ENCODE measurements around the gene USP40.

The USP40 gene

DNA sequence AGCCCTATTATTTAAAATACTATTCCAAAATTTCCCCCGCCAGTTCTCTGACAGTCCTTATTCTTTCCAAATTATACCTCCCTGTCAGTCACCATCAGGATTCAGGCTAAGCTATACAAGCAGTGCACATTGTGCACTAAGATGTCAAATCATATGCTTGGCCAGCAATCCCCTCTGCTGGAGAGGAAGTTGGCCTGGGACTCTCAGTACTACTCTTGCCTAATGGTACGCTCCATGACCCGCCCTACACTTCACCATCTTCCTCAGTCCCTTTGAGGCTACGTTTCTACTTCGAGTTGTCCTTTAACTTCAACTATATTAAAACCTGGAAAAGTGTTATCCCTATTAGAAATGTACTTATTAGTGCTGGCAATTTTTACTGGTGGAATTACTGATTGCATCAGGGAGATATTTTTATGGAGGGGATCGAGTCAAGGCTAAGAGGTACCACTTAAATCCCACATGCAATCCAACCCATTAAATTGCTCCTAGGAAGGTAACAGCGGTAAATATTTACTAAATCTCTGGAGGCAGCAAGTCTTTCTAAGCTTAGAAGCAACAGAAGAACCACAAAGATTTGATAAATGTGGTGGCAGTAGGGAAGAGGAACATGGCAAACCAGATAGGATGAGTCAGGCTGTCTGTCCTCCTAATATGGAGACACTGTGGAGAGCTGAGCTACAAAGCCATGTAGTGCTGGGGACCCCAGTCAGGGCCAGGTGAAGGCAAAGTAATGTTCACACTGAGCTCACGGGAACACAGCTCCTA, 2.7 kb downstream of the USP40 start:
- H2AK5ac ChIP-seq (ENCODE audit: low read depth, low read length), result no peak overlapping the region
- no peak overlapping the region for H4K8ac ChIP-seq (ENCODE audit: low read depth, low read length)
- no peak overlapping the region for H2BK5ac ChIP-seq (ENCODE audit: low read length)
- no peaks in the 10 kb centered on the region for H3K27me3 ChIP-seq (ENCODE audit: control insufficient read depth in 3 of 3, insufficient read depth in 3 of 3, low read depth in 1 of 3, low read length in 3 of 3)
- H3K4me2 ChIP-seq (ENCODE audit: insufficient read depth, low read length, poor library complexity, severe bottlenecking), result no peak overlapping the region
- no peaks in the 10 kb centered on the region for H3K79me1 ChIP-seq (ENCODE audit: low read depth, low read length)
- no peak overlapping the region for H3K23ac ChIP-seq (ENCODE audit: low read depth, low read length, poor library complexity)
- no peak overlapping the region for H3K14ac ChIP-seq (ENCODE audit: low read length)
- no peak for DNase-seq (ENCODE audit: low spot score)
- no peak overlapping the region for H2BK15ac ChIP-seq (ENCODE audit: low read length)
- H2BK120ac ChIP-seq (ENCODE audit: low read depth, low read length), result no peak overlapping the region
- no peaks in the 10 kb centered on the region for H3K9me3 ChIP-seq (replicated peaks in 1 of 2; ENCODE audit: control insufficient read depth in 2 of 2, insufficient read depth in 1 of 2, low read depth in 1 of 2, low read length in 2 of 2)
- H3K4ac ChIP-seq (ENCODE audit: low read length), result no peak overlapping the region
- no peak overlapping the region for H2AFZ ChIP-seq (ENCODE audit: low read length)
- no peak overlapping the region for H3K9ac ChIP-seq (ENCODE audit: low read depth, low read length, poor library complexity)
- no peak overlapping the region for H3K4me3 ChIP-seq (ENCODE audit: low read length in 2 of 2)
- no peak overlapping the region for H3K27ac ChIP-seq (replicated peaks; ENCODE audit: low read length)
- H3K4me1 ChIP-seq (ENCODE audit: control insufficient read depth in 2 of 2, insufficient read depth in 1 of 2, low read depth in 1 of 2, low read length in 2 of 2), result no peaks in the 10 kb centered on the region
- no peak overlapping the region for H4K91ac ChIP-seq (ENCODE audit: low read depth, low read length, poor library complexity)
- peaks cover 2 to 9% of the 10 kb centered on the region in 2 donors for H3K36me3 ChIP-seq (replicated peaks in 1 of 2; ENCODE audit: control insufficient read depth in 2 of 2, insufficient read depth in 2 of 2, low read length in 2 of 2)
- no CpG with 5 or more reads among the region's 8 CpGs for WGBS, 2 donors (ENCODE audit: extremely low coverage in 2 of 2, insufficient read length in 2 of 2, insufficient replicate concordance in 1 of 2)
- no peak overlapping the region for H2BK12ac ChIP-seq (ENCODE audit: low read length)
- no peak overlapping the region for H3K18ac ChIP-seq (ENCODE audit: low read length)

DNA sequence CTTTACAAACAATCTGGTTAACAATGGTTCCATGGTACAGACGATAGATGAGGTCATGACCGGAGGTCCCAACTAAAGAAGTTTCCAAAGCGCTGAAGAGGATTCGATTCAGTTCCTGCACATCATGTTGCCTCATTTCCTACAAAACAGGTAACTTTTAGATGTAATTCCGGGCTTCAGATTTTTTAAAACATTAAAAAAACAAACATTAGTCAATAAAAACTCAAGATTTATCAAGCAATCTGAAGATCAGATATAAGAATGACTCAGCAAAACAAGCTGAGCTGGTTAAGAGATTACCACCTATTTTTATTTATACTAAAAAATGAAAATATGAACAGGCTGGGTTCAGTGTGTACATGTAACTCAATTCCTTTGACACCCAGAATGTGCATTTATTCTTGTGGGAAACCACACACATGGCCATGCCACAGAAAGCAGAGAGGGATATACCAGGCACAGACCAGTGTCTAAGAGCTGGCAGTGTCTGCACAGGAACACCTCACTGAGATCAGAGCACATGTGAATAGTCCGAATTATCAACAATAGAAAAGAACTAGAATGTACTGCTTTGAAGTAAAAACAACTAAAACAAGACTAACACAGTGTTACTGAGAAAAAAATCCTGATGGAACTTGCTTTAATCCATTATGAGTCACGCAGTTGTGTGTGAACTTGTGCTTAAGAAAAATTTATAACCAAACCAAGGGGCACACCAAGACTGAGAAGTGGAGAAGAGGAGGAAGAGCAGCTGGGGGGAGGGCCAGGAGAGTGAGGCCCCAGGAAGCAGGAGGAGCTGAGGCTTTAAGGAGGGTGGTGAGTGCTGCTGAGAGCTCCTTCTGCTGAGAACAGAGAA, 9.5 kb downstream of the USP40 start:
- Histone ChIP-seq H3K9me3 (replicated peaks in 1 of 2; ENCODE audit: control insufficient read depth in 2 of 2, insufficient read depth in 1 of 2, low read depth in 1 of 2, low read length in 2 of 2) (no peaks in the 10 kb centered on the region), H3K4me1 (ENCODE audit: control insufficient read depth in 2 of 2, insufficient read depth in 1 of 2, low read depth in 1 of 2, low read length in 2 of 2) (peaks cover 0 to 4% of the 10 kb centered on the region in 2 donors), H3K18ac (ENCODE audit: low read length) (no peak overlapping the region), H2BK12ac (ENCODE audit: low read length) (no peak overlapping the region), H2BK15ac (ENCODE audit: low read length) (no peak overlapping the region), H2BK5ac (ENCODE audit: low read length) (no peak overlapping the region), H3K14ac (ENCODE audit: low read length) (no peak overlapping the region), H3K9ac (ENCODE audit: low read depth, low read length, poor library complexity) (no peak overlapping the region), H2BK120ac (ENCODE audit: low read depth, low read length) (no peak overlapping the region), H2AK5ac (ENCODE audit: low read depth, low read length) (no peak overlapping the region), H3K36me3 (replicated peaks in 1 of 2; ENCODE audit: control insufficient read depth in 2 of 2, insufficient read depth in 2 of 2, low read length in 2 of 2) (peaks cover 2 to 48% of the 10 kb centered on the region in 2 donors), H3K27ac (replicated peaks; ENCODE audit: low read length) (no peak overlapping the region), H3K4me3 (ENCODE audit: low read length in 2 of 2) (no peak overlapping the region), H2AFZ (ENCODE audit: low read length) (no peak overlapping the region), H3K23ac (ENCODE audit: low read depth, low read length, poor library complexity) (no peak overlapping the region), H3K79me1 (ENCODE audit: low read depth, low read length) (no peaks in the 10 kb centered on the region), H3K4me2 (ENCODE audit: insufficient read depth, low read length, poor library complexity, severe bottlenecking) (no peak overlapping the region), H3K4ac (ENCODE audit: low read length) (no peak overlapping the region), H4K8ac (ENCODE audit: low read depth, low read length) (no peak overlapping the region), H3K27me3 (ENCODE audit: control insufficient read depth in 3 of 3, insufficient read depth in 3 of 3, low read depth in 1 of 3, low read length in 3 of 3) (no peaks in the 10 kb centered on the region), H4K91ac (ENCODE audit: low read depth, low read length, poor library complexity) (no peak overlapping the region)
- DNase-seq (ENCODE audit: low spot score), result no peak
- WGBS, 2 donors (ENCODE audit: extremely low coverage in 2 of 2, insufficient read length in 2 of 2, insufficient replicate concordance in 1 of 2), result no CpG with 5 or more reads among the region's 7 CpGs

DNA sequence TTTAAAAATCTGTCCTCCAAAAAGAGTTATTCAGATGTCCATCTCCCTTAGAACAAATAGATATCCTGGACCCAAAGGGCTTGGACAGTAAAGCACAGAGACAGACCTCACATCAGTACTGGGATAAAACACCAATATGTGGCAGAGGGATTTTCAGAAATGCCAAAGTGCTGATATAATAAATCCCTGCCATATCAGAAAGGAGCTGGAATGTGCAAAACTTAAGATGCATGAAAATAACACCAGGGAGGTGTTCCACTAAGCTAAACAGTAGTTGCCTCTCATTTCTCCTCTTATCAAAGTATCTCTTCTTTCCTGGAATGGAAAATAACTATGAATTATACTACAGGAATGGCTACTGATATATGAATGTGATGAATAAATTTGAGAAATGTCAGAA, 13.2 kb downstream of the USP40 start:
- no peak overlapping the region for H2AFZ ChIP-seq (ENCODE audit: low read length)
- H3K4me2 ChIP-seq (ENCODE audit: insufficient read depth, low read length, poor library complexity, severe bottlenecking), result no peak overlapping the region
- no peaks in the 10 kb centered on the region for H3K9me3 ChIP-seq (replicated peaks in 1 of 2; ENCODE audit: control insufficient read depth in 2 of 2, insufficient read depth in 1 of 2, low read depth in 1 of 2, low read length in 2 of 2)
- peaks cover 0 to 4% of the 10 kb centered on the region in 2 donors for H3K4me1 ChIP-seq (ENCODE audit: control insufficient read depth in 2 of 2, insufficient read depth in 1 of 2, low read depth in 1 of 2, low read length in 2 of 2)
- no peak overlapping the region for H3K4ac ChIP-seq (ENCODE audit: low read length)
- H4K91ac ChIP-seq (ENCODE audit: low read depth, low read length, poor library complexity), result no peak overlapping the region
- H3K36me3 ChIP-seq (replicated peaks in 1 of 2; ENCODE audit: control insufficient read depth in 2 of 2, insufficient read depth in 2 of 2, low read length in 2 of 2), result peaks cover 0 to 50% of the 10 kb centered on the region in 2 donors
- no peak overlapping the region for H3K18ac ChIP-seq (ENCODE audit: low read length)
- no peak overlapping the region for H3K27ac ChIP-seq (replicated peaks; ENCODE audit: low read length)
- H3K9ac ChIP-seq (ENCODE audit: low read depth, low read length, poor library complexity), result no peak overlapping the region
- DNase-seq (ENCODE audit: low spot score), result no peak
- no peak overlapping the region for H2BK120ac ChIP-seq (ENCODE audit: low read depth, low read length)
- no peak overlapping the region for H3K14ac ChIP-seq (ENCODE audit: low read length)
- no peak overlapping the region for H3K23ac ChIP-seq (ENCODE audit: low read depth, low read length, poor library complexity)
- H2BK12ac ChIP-seq (ENCODE audit: low read length), result no peak overlapping the region
- no peak overlapping the region for H3K4me3 ChIP-seq (ENCODE audit: low read length in 2 of 2)
- H3K27me3 ChIP-seq (ENCODE audit: control insufficient read depth in 3 of 3, insufficient read depth in 3 of 3, low read depth in 1 of 3, low read length in 3 of 3), result no peaks in the 10 kb centered on the region
- H2BK15ac ChIP-seq (ENCODE audit: low read length), result no peak overlapping the region
- H4K8ac ChIP-seq (ENCODE audit: low read depth, low read length), result no peak overlapping the region
- H3K79me1 ChIP-seq (ENCODE audit: low read depth, low read length), result no peaks in the 10 kb centered on the region
- H2BK5ac ChIP-seq (ENCODE audit: low read length), result no peak overlapping the region
- H2AK5ac ChIP-seq (ENCODE audit: low read depth, low read length), result no peak overlapping the region

DNA sequence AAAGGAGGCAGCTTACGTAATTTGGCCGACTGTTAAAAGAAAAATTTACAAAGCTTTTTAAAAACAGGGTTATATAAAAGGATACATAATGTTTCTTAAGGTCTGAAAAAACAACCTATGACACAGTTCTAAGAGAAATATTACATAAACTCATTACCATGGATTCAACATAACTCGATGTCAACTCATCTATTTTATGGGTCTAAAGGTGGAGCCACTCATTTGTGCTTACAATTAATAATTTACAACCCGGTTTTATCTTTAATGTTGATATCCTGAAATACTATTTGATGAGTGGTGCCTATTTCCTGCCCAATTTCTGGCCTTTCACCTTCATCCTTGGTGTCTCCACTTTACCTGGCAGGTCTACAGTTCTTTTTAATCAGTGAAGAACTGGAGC, 15.1 kb downstream of the USP40 start:
- no peaks in the 10 kb centered on the region for H3K27me3 ChIP-seq (ENCODE audit: control insufficient read depth in 3 of 3, insufficient read depth in 3 of 3, low read depth in 1 of 3, low read length in 3 of 3)
- H4K91ac ChIP-seq (ENCODE audit: low read depth, low read length, poor library complexity), result no peak overlapping the region
- peaks cover 0 to 53% of the 10 kb centered on the region in 2 donors for H3K36me3 ChIP-seq (replicated peaks in 1 of 2; ENCODE audit: control insufficient read depth in 2 of 2, insufficient read depth in 2 of 2, low read length in 2 of 2)
- H2BK15ac ChIP-seq (ENCODE audit: low read length), result no peak overlapping the region
- H3K14ac ChIP-seq (ENCODE audit: low read length), result no peak overlapping the region
- H2BK12ac ChIP-seq (ENCODE audit: low read length), result no peak overlapping the region
- H3K4me1 ChIP-seq (ENCODE audit: control insufficient read depth in 2 of 2, insufficient read depth in 1 of 2, low read depth in 1 of 2, low read length in 2 of 2), result no peaks in the 10 kb centered on the region
- H3K9me3 ChIP-seq (replicated peaks in 1 of 2; ENCODE audit: control insufficient read depth in 2 of 2, insufficient read depth in 1 of 2, low read depth in 1 of 2, low read length in 2 of 2), result no peaks in the 10 kb centered on the region
- no peak overlapping the region for H3K27ac ChIP-seq (replicated peaks; ENCODE audit: low read length)
- no peak overlapping the region for H2BK5ac ChIP-seq (ENCODE audit: low read length)
- H3K4ac ChIP-seq (ENCODE audit: low read length), result no peak overlapping the region
- H3K9ac ChIP-seq (ENCODE audit: low read depth, low read length, poor library complexity), result no peak overlapping the region
- no peak overlapping the region for H4K8ac ChIP-seq (ENCODE audit: low read depth, low read length)
- DNase-seq (ENCODE audit: low spot score), result no peak
- H3K18ac ChIP-seq (ENCODE audit: low read length), result no peak overlapping the region
- H2AFZ ChIP-seq (ENCODE audit: low read length), result no peak overlapping the region
- H2BK120ac ChIP-seq (ENCODE audit: low read depth, low read length), result no peak overlapping the region
- no CpG with 5 or more reads among the region's 4 CpGs for WGBS, 2 donors (ENCODE audit: extremely low coverage in 2 of 2, insufficient read length in 2 of 2, insufficient replicate concordance in 1 of 2)
- no peak overlapping the region for H3K4me2 ChIP-seq (ENCODE audit: insufficient read depth, low read length, poor library complexity, severe bottlenecking)
- no peak overlapping the region for H2AK5ac ChIP-seq (ENCODE audit: low read depth, low read length)
- H3K4me3 ChIP-seq (ENCODE audit: low read length in 2 of 2), result no peak overlapping the region
- H3K79me1 ChIP-seq (ENCODE audit: low read depth, low read length), result no peaks in the 10 kb centered on the region
- no peak overlapping the region for H3K23ac ChIP-seq (ENCODE audit: low read depth, low read length, poor library complexity)

Measured in neuronal stem cell (in vitro differentiated cells).